GM10266 (cell line): ENCODE results near the gene PHLPP1.

Experiments used
- DNase-seq: peaks from one replicate; pipeline ENCODE4 v3.0.0; 2012; ENCODE audit errors: extremely low spot score
- CTCF ChIP-seq: IDR thresholded peaks from 2 replicates; pipeline ENCODE4 v1.5.1; 2012; ENCODE audit warnings: mild to moderate bottlenecking, low read depth; ENCODE audit not compliant: control insufficient read depth, insufficient read depth; ENCODE audit errors: missing control alignments

Gene PHLPP1

GRCh38 chr18:62812242-62812641, 96.9 kb downstream of the PHLPP1 start:
- DNase-seq, result no peak

GRCh38 chr18:62812876-62813275, 97.5 kb downstream of the PHLPP1 start:
- TF ChIP-seq CTCF, result no peak
- DNase-seq, result no peak

More at GRCh38 chr18:62812242-62812641, 96.9 kb downstream of the PHLPP1 start:
- no peak for TF ChIP-seq CTCF

- DNase-seq, result no peak
- TF ChIP-seq CTCF, result no peak
Observed at GRCh38 chr18:62814132-62814759, 98.9 kb downstream of the PHLPP1 start.

- TF ChIP-seq CTCF, result no peak
Observed at GRCh38 chr18:62825382-62825781, 110.0 kb downstream of the PHLPP1 start.

GRCh38 chr18:62827397-62827796, 112.1 kb downstream of the PHLPP1 start:
- TF ChIP-seq CTCF, result no peak
- no peak for DNase-seq

More at GRCh38 chr18:62825382-62825781, 110.0 kb downstream of the PHLPP1 start:
- no peak for DNase-seq

- DNase-seq, result no peak
- no peak for TF ChIP-seq CTCF
Observed at GRCh38 chr18:62828091-62828640, 112.8 kb downstream of the PHLPP1 start.

GRCh38 chr18:62828852-62829251, 113.5 kb downstream of the PHLPP1 start:
- TF ChIP-seq CTCF, result no peak
- no peak for DNase-seq
